Mononuclear cell (primary cell): ENCODE results near the gene RORC. TPM values are rescaled to one million over a fixed set of nuclear protein-coding genes. Genes with fewer than 3 reads are reported as not detected.
"Not testable (repeated sequence)": the region's sequence is repeated elsewhere in the genome, so short reads cannot be mapped to it uniquely, and the experiment has no call there.

Experiments used
- H3K27me3 ChIP-seq: 2 replicates; pipeline ENCODE4 v1.6.0; 2011; ENCODE audit warnings: low read length, control low read depth; ENCODE audit not compliant: insufficient read depth
- H3K4me1 ChIP-seq: 2 replicates; pipeline ENCODE4 v1.5.1; 2011; ENCODE audit warnings: mild to moderate bottlenecking, low read length, control low read depth; ENCODE audit not compliant: insufficient read depth
- H3K4me3 ChIP-seq: 2 replicates; pipeline ENCODE4 v1.5.1; 2011; ENCODE audit warnings: mild to moderate bottlenecking, low read length, moderate library complexity
- H3K9me3 ChIP-seq: 2 replicates; pipeline ENCODE4 v1.5.1; 2011; ENCODE audit warnings: low read depth, mild to moderate bottlenecking, control low read depth, low read length
- total RNA-seq: library from RNA; depleted of rRNA; stranded (reverse); fragments of >200 nt; gene quantifications from one replicate; pipeline ENCODE4 v1.2.3, GENCODE V29; 2012

Gene RORC
- 1.7 TPM for total RNA-seq

GRCh38 chr1:151831605-151832004, at the start of gene RORC:
Gene RORC (minus strand): TSS chr1:151831802. CDS start chr1:151831764, 38 bp downstream.
- no peaks in the 10 kb centered on the region for H3K27me3 ChIP-seq
- no peaks in the 10 kb centered on the region for H3K9me3 ChIP-seq
- H3K4me3 ChIP-seq, result no peak within 1 kb of the TSS
- peaks cover 80% of the 10 kb centered on the region for H3K4me1 ChIP-seq

- Histone ChIP-seq H3K9me3 (no peaks in the 10 kb centered on the region), H3K4me3 (no peak overlapping the region), H3K27me3 (no peaks in the 10 kb centered on the region), H3K4me1 (no peaks in the 10 kb centered on the region)
These were observed 44.0 kb upstream of the RORC start for GRCh38 chr1:151875419-151876097.

GRCh38 chr1:151872776-151873175, 41.2 kb upstream of the RORC start:
- not testable (repeated sequence) for H3K4me3 ChIP-seq, H3K27me3 ChIP-seq, H3K9me3 ChIP-seq, H3K4me1 ChIP-seq

GRCh38 chr1:151871284-151872030, 39.9 kb upstream of the RORC start:
- Histone ChIP-seq H3K27me3 (no peaks in the 10 kb centered on the region), H3K4me3 (no peak overlapping the region), H3K4me1 (peaks cover 9% of the 10 kb centered on the region), H3K9me3 (no peaks in the 10 kb centered on the region)

- Histone ChIP-seq H3K4me3 (no peak overlapping the region), H3K27me3 (no peaks in the 10 kb centered on the region), H3K9me3 (no peaks in the 10 kb centered on the region), H3K4me1 (peaks cover 9% of the 10 kb centered on the region)
These were observed 36.9 kb upstream of the RORC start for GRCh38 chr1:151868486-151868885.

GRCh38 chr1:151867765-151868411, 36.3 kb upstream of the RORC start:
- Histone ChIP-seq H3K9me3 (no peaks in the 10 kb centered on the region), H3K4me1 (peaks cover 9% of the 10 kb centered on the region), H3K27me3 (no peaks in the 10 kb centered on the region), H3K4me3 (no peak overlapping the region)

GRCh38 chr1:151867321-151867720, 35.7 kb upstream of the RORC start:
- H3K9me3 ChIP-seq, result no peaks in the 10 kb centered on the region
- H3K4me1 ChIP-seq, result peaks cover 9% of the 10 kb centered on the region
- H3K4me3 ChIP-seq, result no peak overlapping the region
- H3K27me3 ChIP-seq, result no peaks in the 10 kb centered on the region

- H3K9me3 ChIP-seq, result no peaks in the 10 kb centered on the region
- H3K4me3 ChIP-seq, result no peak overlapping the region
- no peaks in the 10 kb centered on the region for H3K27me3 ChIP-seq
- H3K4me1 ChIP-seq, result peaks cover 9% of the 10 kb centered on the region
These were observed 32.8 kb upstream of the RORC start for GRCh38 chr1:151864411-151864810.

GRCh38 chr1:151862604-151863003, 31.0 kb upstream of the RORC start:
- H3K9me3 ChIP-seq, result no peaks in the 10 kb centered on the region
- no peak overlapping the region for H3K4me3 ChIP-seq
- peaks cover 9% of the 10 kb centered on the region for H3K4me1 ChIP-seq

GRCh38 chr1:151860504-151861187, 29.0 kb upstream of the RORC start:
- Histone ChIP-seq H3K4me1 (peaks cover 15% of the 10 kb centered on the region), H3K4me3 (no peak overlapping the region), H3K27me3 (no peaks in the 10 kb centered on the region), H3K9me3 (no peaks in the 10 kb centered on the region)

More at GRCh38 chr1:151862604-151863003, 31.0 kb upstream of the RORC start:
- H3K27me3 ChIP-seq, result no peaks in the 10 kb centered on the region

- H3K4me3 ChIP-seq, result no peak overlapping the region
- peaks cover 15% of the 10 kb centered on the region for H3K4me1 ChIP-seq
- no peaks in the 10 kb centered on the region for H3K27me3 ChIP-seq
- H3K9me3 ChIP-seq, result no peaks in the 10 kb centered on the region
These were observed 28.3 kb upstream of the RORC start for GRCh38 chr1:151859891-151860293.

- H3K9me3 ChIP-seq, result no peaks in the 10 kb centered on the region
These were observed 27.5 kb upstream of the RORC start for GRCh38 chr1:151858886-151859665.

GRCh38 chr1:151858030-151858746, 26.6 kb upstream of the RORC start:
- H3K9me3 ChIP-seq, result no peaks in the 10 kb centered on the region
- H3K4me3 ChIP-seq, result no peak overlapping the region
- H3K4me1 ChIP-seq, result peaks cover 15% of the 10 kb centered on the region
- H3K27me3 ChIP-seq, result no peaks in the 10 kb centered on the region

More at GRCh38 chr1:151858886-151859665, 27.5 kb upstream of the RORC start:
- peaks cover 15% of the 10 kb centered on the region for H3K4me1 ChIP-seq
- H3K4me3 ChIP-seq, result no peak overlapping the region
- H3K27me3 ChIP-seq, result no peaks in the 10 kb centered on the region

GRCh38 chr1:151855933-151856332, 24.3 kb upstream of the RORC start:
- Histone ChIP-seq H3K4me3 (no peak overlapping the region), H3K4me1 (peaks cover 15% of the 10 kb centered on the region), H3K9me3 (no peaks in the 10 kb centered on the region), H3K27me3 (no peaks in the 10 kb centered on the region)
